NCI-H2196 (cell line): ENCODE results near the gene GPR143.
"Not testable (repeated sequence)": the region's sequence is repeated elsewhere in the genome, so short reads cannot be mapped to it uniquely, and the experiment has no call there.

Experiments used
- DNase-seq: peaks from one replicate; lab custom pipeline; 2025; ENCODE audit not compliant: unreplicated experiment; lab: John Stamatoyannopoulos, UW

The GPR143 gene

GRCh38 chrX:9765737-9766097 is at the start of gene GPR143:
Gene GPR143 (minus strand): TSS chrX:9765847. CDS start chrX:9765817, 30 bp downstream.
- DNase-seq = no peak

- not testable (repeated sequence) for DNase-seq
Measured at GRCh38 chrX:9811086-9811485, 45.4 kb upstream of the GPR143 start.

- not testable (repeated sequence) for DNase-seq
Measured at GRCh38 chrX:9809876-9810275, 44.2 kb upstream of the GPR143 start.

- DNase-seq = no peak
Measured at GRCh38 chrX:9807355-9808182, 41.9 kb upstream of the GPR143 start.

GRCh38 chrX:9805956-9806355 is 40.3 kb upstream of the GPR143 start:
- no peak for DNase-seq

- no peak for DNase-seq
Measured at GRCh38 chrX:9804444-9804843, 38.8 kb upstream of the GPR143 start.

- DNase-seq = no peak
Measured at GRCh38 chrX:9802737-9803136, 37.1 kb upstream of the GPR143 start.

GRCh38 chrX:9797384-9798360 is 32.0 kb upstream of the GPR143 start:
- no peak for DNase-seq

- DNase-seq = no peak
Measured at GRCh38 chrX:9794495-9794894, 28.8 kb upstream of the GPR143 start.

- no peak for DNase-seq
Measured at GRCh38 chrX:9790866-9791265, 25.2 kb upstream of the GPR143 start.

- DNase-seq = no peak
Measured at GRCh38 chrX:9789555-9789954, 23.9 kb upstream of the GPR143 start.

GRCh38 chrX:9788911-9789310 is 23.3 kb upstream of the GPR143 start:
- DNase-seq = peak; percentile 37

- no peak for DNase-seq
Measured at GRCh38 chrX:9786798-9787635, 21.4 kb upstream of the GPR143 start.

- DNase-seq = no peak
Measured at GRCh38 chrX:9785944-9786797, 20.5 kb upstream of the GPR143 start, which contains the start of gene SHROOM2. Gene SHROOM2 (plus strand): TSS chrX:9786429. CDS start chrX:9786546, 117 bp downstream.

- DNase-seq = no peak
Measured at GRCh38 chrX:9785254-9785943, 19.8 kb upstream of the GPR143 start.

GRCh38 chrX:9784332-9784731 is 18.7 kb upstream of the GPR143 start:
- no peak for DNase-seq

GRCh38 chrX:9781941-9782340 is 16.3 kb upstream of the GPR143 start:
- DNase-seq = no peak

GRCh38 chrX:9775930-9776329 is 10.3 kb upstream of the GPR143 start:
- no peak for DNase-seq

- no peak for DNase-seq
Measured at GRCh38 chrX:9772943-9773342, 7.3 kb upstream of the GPR143 start.
